GM19043 (cell line): Measurements from ENCODE around the gene ARV1.

Source experiments
- ATAC-seq: cut with Tn5 transposase; IDR thresholded peaks from one replicate; pipeline ENCODE4 v1.9.1; 2021; ENCODE audit warnings: low read depth; ENCODE audit not compliant: unreplicated experiment

ARV1 gene

GRCh38 chr1:230978491-230979388 lies at the start of gene ARV1, which contains the start of gene TTC13:
ARV1 (plus strand) TSS chr1:230979094; CDS start chr1:230979106, 12 bp downstream.
TTC13 (minus strand) TSS chr1:230978861; CDS start chr1:230978830, 31 bp downstream.
- peak; percentile 91 for ATAC-seq

- ATAC-seq = no peak
Observed at GRCh38 chr1:230930986-230931385, 47.9 kb upstream of the ARV1 start.

DNA sequence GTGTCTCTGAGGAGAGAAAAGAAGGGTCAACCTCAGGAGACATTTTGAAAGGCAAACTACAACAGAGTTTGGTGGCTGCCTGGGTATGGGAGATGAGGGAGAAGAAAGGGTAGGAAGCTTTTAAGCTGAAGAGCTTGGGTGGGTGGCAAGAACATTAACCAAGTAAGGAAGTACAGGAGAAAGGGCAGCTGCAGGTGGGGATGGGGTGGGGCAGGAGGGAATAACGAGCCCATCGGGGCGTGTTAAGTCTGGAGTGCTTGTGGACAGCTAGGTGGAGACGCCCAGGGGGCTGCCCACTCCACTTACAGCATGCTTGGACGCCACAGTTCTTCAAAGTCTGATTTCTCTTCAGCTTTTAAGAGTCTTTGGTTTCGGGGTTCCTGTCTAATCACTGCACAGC lies 43.0 kb upstream of the ARV1 start:
- no peak for ATAC-seq

DNA sequence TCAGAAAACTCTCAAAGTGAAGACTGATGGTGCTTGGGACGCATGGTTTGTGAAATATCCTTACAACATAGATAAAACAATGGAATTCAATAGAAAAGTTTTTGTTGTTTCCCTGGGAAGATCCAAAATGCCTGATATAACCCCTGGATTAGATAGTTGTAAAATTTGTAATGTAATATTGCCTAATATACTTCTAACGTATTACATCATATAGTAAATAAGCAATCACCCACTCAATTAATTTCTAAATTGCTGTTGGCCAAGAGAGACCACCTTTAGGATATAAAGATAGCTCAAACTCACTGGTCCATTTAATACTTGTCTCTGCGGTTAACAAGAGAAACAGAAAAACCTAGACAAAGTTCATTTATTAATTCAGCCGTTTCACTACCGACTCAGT lies 42.4 kb upstream of the ARV1 start:
- ATAC-seq = no peak

DNA sequence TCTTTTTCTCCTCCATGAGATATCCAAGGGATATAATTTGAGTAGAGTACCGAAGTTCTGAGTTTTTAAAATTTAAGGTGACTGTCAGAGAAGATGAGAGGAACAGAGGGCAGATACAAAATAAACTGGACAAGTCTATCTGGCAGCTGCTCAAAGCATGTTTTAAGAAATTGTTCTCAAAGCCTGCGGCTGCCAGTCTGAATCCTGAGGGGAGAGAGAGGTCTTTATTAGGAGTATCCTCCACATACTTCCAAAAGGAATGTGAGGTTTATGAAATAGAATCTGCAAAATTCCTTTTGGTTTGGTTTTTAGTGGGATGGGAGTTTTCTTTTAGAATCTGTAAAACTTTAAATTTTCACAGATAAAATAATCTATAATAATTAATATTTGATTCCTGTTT lies 41.5 kb upstream of the ARV1 start:
- ATAC-seq = no peak

GRCh38 chr1:230938924-230939368 lies 39.9 kb upstream of the ARV1 start:
- no peak for ATAC-seq

GRCh38 chr1:230939806-230940489 lies 38.9 kb upstream of the ARV1 start:
- ATAC-seq = no peak

GRCh38 chr1:230940848-230941247 lies 38.0 kb upstream of the ARV1 start:
- no peak for ATAC-seq

DNA sequence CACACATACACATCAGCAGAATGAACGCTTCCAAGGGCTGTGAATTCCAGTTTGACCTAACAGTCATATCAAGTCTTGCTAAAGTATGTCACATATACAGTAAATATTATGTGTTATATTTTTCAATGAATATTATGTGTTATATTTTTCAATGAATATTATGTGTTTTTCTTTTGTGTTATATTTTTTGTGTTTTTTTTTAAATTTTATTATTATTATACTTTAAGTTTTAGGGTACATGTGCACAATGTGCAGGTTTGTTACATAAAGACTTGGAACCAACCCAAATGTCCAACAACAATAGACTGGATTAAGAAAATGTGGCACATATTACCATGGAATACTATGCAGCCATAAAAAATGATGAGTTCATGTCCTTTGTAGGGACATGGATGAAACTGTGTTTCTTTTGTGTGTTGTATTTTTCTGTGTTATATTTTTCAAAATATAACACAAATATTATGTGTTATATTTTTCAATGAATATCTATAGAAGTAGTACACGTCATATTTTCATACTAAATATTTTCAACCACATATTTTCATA lies 35.8 kb upstream of the ARV1 start:
- no peak for ATAC-seq

GRCh38 chr1:230948301-230948700 lies 30.6 kb upstream of the ARV1 start:
- no peak for ATAC-seq

- ATAC-seq = no peak
Observed at GRCh38 chr1:230948903-230949302, 30.0 kb upstream of the ARV1 start.

DNA sequence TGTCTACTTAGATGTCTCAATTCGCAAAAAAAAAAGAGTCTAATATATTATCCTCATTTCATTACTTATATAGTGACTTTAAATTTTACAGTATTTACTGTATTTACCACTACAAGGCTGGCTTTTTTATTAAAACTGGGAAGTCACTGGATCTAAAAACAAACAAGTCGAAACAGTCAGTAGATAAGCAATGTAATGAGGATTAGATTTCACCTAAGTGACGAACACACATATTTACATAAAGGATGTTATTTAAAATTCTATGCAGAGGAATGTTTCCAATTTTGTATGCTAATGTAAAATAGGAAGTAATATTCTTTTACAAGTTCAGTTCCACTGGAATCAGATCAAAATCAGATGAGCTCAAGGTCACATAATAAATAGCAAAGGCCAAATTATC lies 28.5 kb upstream of the ARV1 start:
- ATAC-seq = no peak

- ATAC-seq = peak; percentile 93
Observed at GRCh38 chr1:230957580-230957989, 21.3 kb upstream of the ARV1 start.

GRCh38 chr1:230958370-230958769 lies 20.5 kb upstream of the ARV1 start:
- ATAC-seq = no peak

GRCh38 chr1:230964896-230965295 lies 14.0 kb upstream of the ARV1 start:
- no peak for ATAC-seq

GRCh38 chr1:230965535-230965934 lies 13.4 kb upstream of the ARV1 start:
- no peak for ATAC-seq

DNA sequence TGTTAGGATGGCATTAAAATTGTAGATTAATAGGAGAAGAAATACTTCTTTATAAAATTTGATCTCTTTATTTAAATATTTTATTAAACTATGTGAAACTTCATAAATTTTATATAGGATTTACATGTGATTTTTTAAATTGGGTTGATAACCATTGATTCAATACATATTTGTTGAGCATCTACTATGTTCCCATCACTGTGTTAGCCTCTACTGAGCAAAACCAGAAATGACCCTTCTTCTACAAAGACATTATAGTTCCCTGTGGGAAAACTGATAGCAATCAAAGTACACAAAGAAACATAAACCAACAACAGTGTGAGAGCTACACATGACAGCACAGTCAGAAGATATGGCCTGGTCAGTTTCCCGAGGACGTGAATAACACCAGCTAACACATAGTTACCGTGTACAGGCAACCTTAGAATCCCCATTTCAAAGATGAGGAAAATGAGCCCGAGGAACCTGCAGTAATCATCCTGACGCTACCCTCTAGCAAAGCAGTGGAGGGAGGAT lies 12.5 kb upstream of the ARV1 start:
- ATAC-seq = no peak

DNA sequence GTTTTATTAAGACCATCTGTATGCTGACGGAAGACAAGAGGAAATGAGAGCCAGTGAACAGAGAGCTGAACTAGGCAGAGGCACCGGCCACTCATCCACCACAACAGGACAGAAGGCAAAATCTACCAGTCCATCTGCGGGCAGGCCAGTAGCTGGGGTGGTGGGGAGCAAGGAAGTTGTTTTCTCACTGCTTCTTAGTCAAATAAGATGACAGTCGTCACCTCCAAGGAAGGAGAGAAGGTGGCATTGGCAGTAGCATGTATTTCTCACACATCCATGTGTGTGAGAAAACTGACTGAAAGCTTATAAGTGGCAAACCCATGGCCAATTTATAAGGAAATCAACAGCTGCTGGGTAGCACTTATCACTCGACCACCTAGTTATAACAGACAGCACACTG lies 8.5 kb upstream of the ARV1 start:
- no peak for ATAC-seq

GRCh38 chr1:230971771-230972170 lies 7.1 kb upstream of the ARV1 start:
- no peak for ATAC-seq

GRCh38 chr1:230972855-230973271 lies 6.0 kb upstream of the ARV1 start:
- ATAC-seq = peak; percentile 81

DNA sequence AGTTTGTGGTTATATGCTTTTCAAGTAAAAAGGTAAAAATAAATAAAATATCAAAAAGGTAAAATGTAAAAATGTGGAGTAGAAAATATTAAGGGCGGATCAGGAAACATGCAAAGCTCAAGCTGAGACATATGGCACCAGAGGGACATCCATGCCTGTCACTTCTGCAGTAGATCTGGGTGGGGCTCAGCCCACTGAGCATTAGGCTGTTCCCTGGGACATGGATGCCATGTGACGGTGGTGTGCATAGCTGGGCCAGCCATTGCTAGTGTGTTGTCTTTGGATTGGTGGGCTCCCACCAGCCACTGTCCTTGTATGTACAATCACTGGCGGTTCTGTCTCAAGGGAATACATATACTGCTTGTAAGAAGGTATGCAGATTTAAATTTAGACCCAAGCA lies 3.3 kb upstream of the ARV1 start:
- ATAC-seq = no peak
